HEK293 (cell line): ENCODE measurements around the gene WLS.

Source experiments
- CTCF ChIA-PET: fragments of 350-600 bp; formaldehyde crosslinking; extraction: SDS; loops from one replicate; lab custom pipeline; 2021; ENCODE audit warnings: antibody characterized with exemption; lab: Yijun Ruan, JAX
- POLR2A ChIA-PET: fragments of 300-600 bp; formaldehyde crosslinking; extraction: SDS; loops from one replicate; lab custom pipeline; 2020; ENCODE audit warnings: antibody characterized with exemption, inconsistent platforms; lab: Yijun Ruan, JAX
- H3K27ac ChIP-seq: fragments of 200-500 bp; sonication (Bioruptor generic); 2 replicates; pipeline ENCODE4 v1.5.1; 2014; ENCODE audit warnings: low read depth, low read length, control low read depth, inconsistent platforms; ENCODE audit errors: extremely low read depth
- H3K36me3 ChIP-seq, 2 experiments: fragments of 200-500 bp in 1 of 2; sonication (Bioruptor generic) in 1 of 2; 1 replicate in 1 of 2; 2 replicates in 1 of 2; pipeline ENCODE4 v1.5.1; 2014 to 2017; ENCODE audit warnings: inconsistent platforms in 2 of 2, low read length in 2 of 2; ENCODE audit not compliant: control insufficient read depth in 2 of 2, insufficient read depth in 1 of 2
- H3K4me1 ChIP-seq: fragments of 200-500 bp; sonication (Bioruptor generic); 2 replicates; pipeline ENCODE4 v1.5.1; 2014; ENCODE audit warnings: mild to moderate bottlenecking, low read length, inconsistent platforms; ENCODE audit not compliant: control insufficient read depth, insufficient read depth
- H3K4me3 ChIP-seq: 2 replicates; pipeline ENCODE4 v1.5.1; 2011; ENCODE audit warnings: low read depth, mild to moderate bottlenecking, control low read depth, low read length, moderate library complexity
- H3K9me3 ChIP-seq: fragments of 200-500 bp; sonication (Bioruptor generic); 2 replicates; pipeline ENCODE4 v1.5.1; 2014; ENCODE audit warnings: low read depth, low read length, inconsistent platforms; ENCODE audit not compliant: control insufficient read depth, insufficient read depth
- GLIS2 ChIP-seq: fragments of 450-650 bp; formaldehyde crosslinking; IDR thresholded peaks from 2 replicates; pipeline ENCODE4 v1.5.1; 2016; ENCODE audit warnings: missing biosample characterization, missing genetic modification characterization
- PRDM1 ChIP-seq: fragments of 450-650 bp; formaldehyde crosslinking; IDR thresholded peaks from 2 replicates; pipeline ENCODE4; 2016; ENCODE audit warnings: missing biosample characterization, missing genetic modification characterization
- REST ChIP-seq: fragments of 450-650 bp; formaldehyde crosslinking; IDR thresholded peaks from 2 replicates; pipeline ENCODE4 v1.5.1; 2016; ENCODE audit warnings: missing biosample characterization, missing genetic modification characterization
- SCRT2 ChIP-seq: fragments of 450-650 bp; formaldehyde crosslinking; IDR thresholded peaks from 2 replicates; pipeline ENCODE4 v1.5.1; 2016; ENCODE audit warnings: missing biosample characterization, missing genetic modification characterization
- SP7 ChIP-seq: fragments of 450-650 bp; formaldehyde crosslinking; IDR thresholded peaks from 2 replicates; pipeline ENCODE4 v1.5.1; 2016; ENCODE audit warnings: missing biosample characterization, missing genetic modification characterization
- TRIM28 ChIP-seq: IDR thresholded peaks from 2 replicates; pipeline ENCODE4 v1.6.1; 2011; ENCODE audit warnings: low read length, control low read depth, borderline replicate concordance
- ZBTB17 ChIP-seq: fragments of 450-650 bp; formaldehyde crosslinking; IDR thresholded peaks from 2 replicates; pipeline ENCODE4 v1.5.1; 2016; ENCODE audit warnings: missing biosample characterization, missing genetic modification characterization
- ZEB2 ChIP-seq: fragments of 450-650 bp; formaldehyde crosslinking; IDR thresholded peaks from 2 replicates; pipeline ENCODE4 v1.5.1; 2016; ENCODE audit warnings: missing biosample characterization, missing genetic modification characterization
- ZIC2 ChIP-seq: fragments of 450-650 bp; formaldehyde crosslinking; IDR thresholded peaks from 2 replicates; pipeline ENCODE4 v1.5.1; 2016; ENCODE audit warnings: missing biosample characterization, missing genetic modification characterization
- ZNF133 ChIP-seq: fragments of 450-650 bp; formaldehyde crosslinking; IDR thresholded peaks from 2 replicates; pipeline ENCODE4 v1.5.1; 2016; ENCODE audit warnings: missing biosample characterization, missing genetic modification characterization
- ZNF157 ChIP-seq: fragments of 450-650 bp; formaldehyde crosslinking; IDR thresholded peaks from 2 replicates; pipeline ENCODE4 v1.5.1; 2016; ENCODE audit warnings: missing biosample characterization, missing genetic modification characterization
- ZNF174 ChIP-seq: fragments of 450-650 bp; formaldehyde crosslinking; IDR thresholded peaks from 2 replicates; pipeline ENCODE4 v1.5.0; 2017; ENCODE audit warnings: missing biosample characterization, mild to moderate bottlenecking, missing genetic modification characterization
- ZNF223 ChIP-seq: fragments of 450-650 bp; formaldehyde crosslinking; IDR thresholded peaks from 2 replicates; pipeline ENCODE4 v1.5.1; 2016; ENCODE audit warnings: missing biosample characterization, missing genetic modification characterization
- ZNF23 ChIP-seq: fragments of 450-650 bp; formaldehyde crosslinking; IDR thresholded peaks from 2 replicates; pipeline ENCODE4 v1.5.1; 2016; ENCODE audit warnings: missing biosample characterization, missing genetic modification characterization, borderline replicate concordance
- ZNF292 ChIP-seq: fragments of 450-650 bp; formaldehyde crosslinking; IDR thresholded peaks from 2 replicates; pipeline ENCODE4 v1.5.1; 2016; ENCODE audit warnings: low read depth, missing biosample characterization, missing genetic modification characterization, borderline replicate concordance
- ZNF394 ChIP-seq: fragments of 450-650 bp; formaldehyde crosslinking; IDR thresholded peaks from 2 replicates; pipeline ENCODE4 v1.5.1; 2016; ENCODE audit warnings: missing biosample characterization, missing genetic modification characterization, mild to moderate bottlenecking, moderate library complexity, borderline replicate concordance
- ZNF423 ChIP-seq: fragments of 450-650 bp; formaldehyde crosslinking; IDR thresholded peaks from 2 replicates; pipeline ENCODE4 v1.5.1; 2016; ENCODE audit warnings: missing biosample characterization, missing genetic modification characterization
- ZNF558 ChIP-seq: fragments of 450-650 bp; formaldehyde crosslinking; IDR thresholded peaks from 2 replicates; pipeline ENCODE4 v1.5.1; 2016; ENCODE audit warnings: missing biosample characterization, missing genetic modification characterization
- ZNF600 ChIP-seq: fragments of 450-650 bp; formaldehyde crosslinking; IDR thresholded peaks from 2 replicates; pipeline ENCODE4 v1.5.1; 2016; ENCODE audit warnings: missing biosample characterization, missing genetic modification characterization
- ZNF747 ChIP-seq: fragments of 450-650 bp; formaldehyde crosslinking; IDR thresholded peaks from 2 replicates; pipeline ENCODE4 v1.5.1; 2016; ENCODE audit warnings: missing biosample characterization, missing genetic modification characterization
- ZNF777 ChIP-seq: fragments of 450-650 bp; formaldehyde crosslinking; IDR thresholded peaks from 2 replicates; pipeline ENCODE4 v1.5.1; 2017; ENCODE audit warnings: missing biosample characterization, missing genetic modification characterization, borderline replicate concordance
- ZNF791 ChIP-seq: fragments of 450-650 bp; formaldehyde crosslinking; IDR thresholded peaks from 2 replicates; pipeline ENCODE4 v1.5.1; 2016; ENCODE audit warnings: missing biosample characterization, missing genetic modification characterization
- ZNF792 ChIP-seq: fragments of 450-650 bp; formaldehyde crosslinking; IDR thresholded peaks from 2 replicates; pipeline ENCODE4 v1.5.1; 2016; ENCODE audit warnings: missing biosample characterization, missing genetic modification characterization
- ZSCAN30 ChIP-seq: fragments of 450-650 bp; IDR thresholded peaks from 2 replicates; pipeline ENCODE4 v1.5.1; 2018; ENCODE audit warnings: missing biosample characterization, mild to moderate bottlenecking, missing genetic modification characterization, moderate library complexity
- TF ChIP-seq, protein P1 (sequence below): fragments of 450-650 bp; formaldehyde crosslinking; IDR thresholded peaks from 2 replicates; pipeline ENCODE4 v1.5.1; 2016; ENCODE audit warnings: missing biosample characterization, missing genetic modification characterization
- TF ChIP-seq, protein P2 (sequence below): fragments of 450-650 bp; formaldehyde crosslinking; IDR thresholded peaks from 2 replicates; pipeline ENCODE4 v1.5.1; 2017; ENCODE audit warnings: missing biosample characterization, missing genetic modification characterization
- TF ChIP-seq, protein P3 (sequence below): fragments of 450-650 bp; formaldehyde crosslinking; IDR thresholded peaks from 2 replicates; pipeline ENCODE4 v1.5.1; 2016; ENCODE audit warnings: missing biosample characterization, missing genetic modification characterization
- TF ChIP-seq, protein P4 (sequence below): fragments of 450-650 bp; IDR thresholded peaks from 2 replicates; pipeline ENCODE4 v1.5.1; 2018; ENCODE audit warnings: missing biosample characterization, mild to moderate bottlenecking, missing genetic modification characterization
- TF ChIP-seq, protein P5 (sequence below): fragments of 450-650 bp; formaldehyde crosslinking; IDR thresholded peaks from 2 replicates; pipeline ENCODE4 v1.5.1; 2017; ENCODE audit warnings: missing biosample characterization, missing genetic modification characterization

WLS gene

DNA sequence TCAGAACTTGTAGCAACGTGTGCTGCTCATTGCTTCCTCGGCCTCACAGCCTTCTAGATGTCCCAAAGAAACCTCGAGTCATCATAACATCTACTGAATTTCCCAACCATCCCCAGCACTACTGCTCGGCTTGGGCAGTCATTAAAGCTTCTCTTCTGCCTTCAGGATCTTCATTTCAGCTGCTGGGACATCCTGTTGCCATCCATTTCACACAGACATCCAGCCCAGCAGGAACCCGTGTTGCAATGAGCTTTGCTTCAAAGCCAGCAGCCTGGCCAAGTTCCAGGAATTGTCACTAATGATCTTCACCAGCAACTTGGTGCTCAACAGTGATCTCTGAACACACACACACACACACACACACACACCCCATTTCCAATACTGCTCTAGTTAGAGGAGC is 18.5 kb downstream of the WLS start:
- ChIA-PET CTCF (interaction anchor here (0.7 to 1.3 kb wide), 3 partner anchors 87 to 100 kb away, joined by 3 to 7 read pairs (median 3); no protein-coding TSS in a partner anchor), POLR2A (interaction anchor here (1.8 kb wide), 1 partner anchor 18 kb away, joined by 18 read pairs; the partner anchor contains the start of gene WLS)
- H3K27ac ChIP-seq = peak overlapping the region; percentile 64
- no peaks in the 10 kb centered on the region for H3K9me3 ChIP-seq
- H3K4me1 ChIP-seq = peaks cover 62% of the 10 kb centered on the region
- no peak overlapping the region for H3K4me3 ChIP-seq
- no peaks in the 10 kb centered on the region for H3K36me3 ChIP-seq
- TF ChIP-seq ZNF600 (tag by site-specific recombination) (0 out of 2 replicates have a peak, but pooled peaks have one; percentile 42), ZNF133 (tag by site-specific recombination) (no peak), REST (tag by site-specific recombination) (no peak), ZEB2 (peak; percentile 59), ZNF223 (tag by site-specific recombination) (no peak), ZNF777 (tag by site-specific recombination) (no peak), ZNF157 (tag by site-specific recombination) (no peak), ZNF423 (tag by site-specific recombination) (no peak), ZNF292 (tag by site-specific recombination) (no peak), ZBTB17 (tag by site-specific recombination) (peak; percentile 59), ZNF394 (peak; percentile 95), ZNF558 (tag by site-specific recombination) (peak; percentile 27; the same call in 1 of the 2 replicates), ZNF23 (tag by site-specific recombination) (no peak), ZNF792 (tag by site-specific recombination) (no peak), SCRT2 (tag by site-specific recombination) (peak; percentile 96), ZNF791 (tag by site-specific recombination) (no peak), ZNF174 (tag by site-specific recombination) (no peak), ZNF747 (tag by site-specific recombination) (no peak), ZSCAN30 (tag by site-specific recombination) (peak; percentile 57; the same call in 1 of the 2 replicates), ZIC2 (tag by site-specific recombination) (peak; percentile 80), SP7 (tag by site-specific recombination) (peak; percentile 63), PRDM1 (tag by site-specific recombination) (no peak), GLIS2 (tag by site-specific recombination) (no peak), TRIM28 (no peak)
- TF ChIP-seq, protein P1, sequence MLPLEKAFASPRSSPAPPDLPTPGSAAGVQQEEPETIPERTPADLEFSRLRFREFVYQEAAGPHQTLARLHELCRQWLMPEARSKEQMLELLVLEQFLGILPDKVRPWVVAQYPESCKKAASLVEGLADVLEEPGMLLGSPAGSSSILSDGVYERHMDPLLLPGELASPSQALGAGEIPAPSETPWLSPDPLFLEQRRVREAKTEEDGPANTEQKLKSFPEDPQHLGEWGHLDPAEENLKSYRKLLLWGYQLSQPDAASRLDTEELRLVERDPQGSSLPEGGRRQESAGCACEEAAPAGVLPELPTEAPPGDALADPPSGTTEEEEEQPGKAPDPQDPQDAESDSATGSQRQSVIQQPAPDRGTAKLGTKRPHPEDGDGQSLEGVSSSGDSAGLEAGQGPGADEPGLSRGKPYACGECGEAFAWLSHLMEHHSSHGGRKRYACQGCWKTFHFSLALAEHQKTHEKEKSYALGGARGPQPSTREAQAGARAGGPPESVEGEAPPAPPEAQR (tag by site-specific recombination) = no peak
- TF ChIP-seq, protein P2, sequence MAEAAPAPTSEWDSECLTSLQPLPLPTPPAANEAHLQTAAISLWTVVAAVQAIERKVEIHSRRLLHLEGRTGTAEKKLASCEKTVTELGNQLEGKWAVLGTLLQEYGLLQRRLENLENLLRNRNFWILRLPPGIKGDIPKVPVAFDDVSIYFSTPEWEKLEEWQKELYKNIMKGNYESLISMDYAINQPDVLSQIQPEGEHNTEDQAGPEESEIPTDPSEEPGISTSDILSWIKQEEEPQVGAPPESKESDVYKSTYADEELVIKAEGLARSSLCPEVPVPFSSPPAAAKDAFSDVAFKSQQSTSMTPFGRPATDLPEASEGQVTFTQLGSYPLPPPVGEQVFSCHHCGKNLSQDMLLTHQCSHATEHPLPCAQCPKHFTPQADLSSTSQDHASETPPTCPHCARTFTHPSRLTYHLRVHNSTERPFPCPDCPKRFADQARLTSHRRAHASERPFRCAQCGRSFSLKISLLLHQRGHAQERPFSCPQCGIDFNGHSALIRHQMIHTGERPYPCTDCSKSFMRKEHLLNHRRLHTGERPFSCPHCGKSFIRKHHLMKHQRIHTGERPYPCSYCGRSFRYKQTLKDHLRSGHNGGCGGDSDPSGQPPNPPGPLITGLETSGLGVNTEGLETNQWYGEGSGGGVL (tag by site-specific recombination) = peak; percentile 34; the same call in 1 of the 2 replicates
- TF ChIP-seq, protein P3, sequence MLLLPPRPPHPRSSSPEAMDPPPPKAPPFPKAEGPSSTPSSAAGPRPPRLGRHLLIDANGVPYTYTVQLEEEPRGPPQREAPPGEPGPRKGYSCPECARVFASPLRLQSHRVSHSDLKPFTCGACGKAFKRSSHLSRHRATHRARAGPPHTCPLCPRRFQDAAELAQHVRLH (tag by site-specific recombination) = no peak
- TF ChIP-seq, protein P4, sequence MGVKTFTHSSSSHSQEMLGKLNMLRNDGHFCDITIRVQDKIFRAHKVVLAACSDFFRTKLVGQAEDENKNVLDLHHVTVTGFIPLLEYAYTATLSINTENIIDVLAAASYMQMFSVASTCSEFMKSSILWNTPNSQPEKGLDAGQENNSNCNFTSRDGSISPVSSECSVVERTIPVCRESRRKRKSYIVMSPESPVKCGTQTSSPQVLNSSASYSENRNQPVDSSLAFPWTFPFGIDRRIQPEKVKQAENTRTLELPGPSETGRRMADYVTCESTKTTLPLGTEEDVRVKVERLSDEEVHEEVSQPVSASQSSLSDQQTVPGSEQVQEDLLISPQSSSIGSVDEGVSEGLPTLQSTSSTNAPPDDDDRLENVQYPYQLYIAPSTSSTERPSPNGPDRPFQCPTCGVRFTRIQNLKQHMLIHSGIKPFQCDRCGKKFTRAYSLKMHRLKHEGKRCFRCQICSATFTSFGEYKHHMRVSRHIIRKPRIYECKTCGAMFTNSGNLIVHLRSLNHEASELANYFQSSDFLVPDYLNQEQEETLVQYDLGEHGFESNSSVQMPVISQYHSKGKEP (tag by site-specific recombination) = 0 out of 2 replicates have a peak, but pooled peaks have one; percentile 31
- TF ChIP-seq, protein P5, sequence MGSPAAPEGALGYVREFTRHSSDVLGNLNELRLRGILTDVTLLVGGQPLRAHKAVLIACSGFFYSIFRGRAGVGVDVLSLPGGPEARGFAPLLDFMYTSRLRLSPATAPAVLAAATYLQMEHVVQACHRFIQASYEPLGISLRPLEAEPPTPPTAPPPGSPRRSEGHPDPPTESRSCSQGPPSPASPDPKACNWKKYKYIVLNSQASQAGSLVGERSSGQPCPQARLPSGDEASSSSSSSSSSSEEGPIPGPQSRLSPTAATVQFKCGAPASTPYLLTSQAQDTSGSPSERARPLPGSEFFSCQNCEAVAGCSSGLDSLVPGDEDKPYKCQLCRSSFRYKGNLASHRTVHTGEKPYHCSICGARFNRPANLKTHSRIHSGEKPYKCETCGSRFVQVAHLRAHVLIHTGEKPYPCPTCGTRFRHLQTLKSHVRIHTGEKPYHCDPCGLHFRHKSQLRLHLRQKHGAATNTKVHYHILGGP (tag by site-specific recombination) = 0 out of 2 replicates have a peak, but pooled peaks have one; percentile 28
